ENCODE measurements around the gene LPCAT3.

The LPCAT3 gene

DNA sequence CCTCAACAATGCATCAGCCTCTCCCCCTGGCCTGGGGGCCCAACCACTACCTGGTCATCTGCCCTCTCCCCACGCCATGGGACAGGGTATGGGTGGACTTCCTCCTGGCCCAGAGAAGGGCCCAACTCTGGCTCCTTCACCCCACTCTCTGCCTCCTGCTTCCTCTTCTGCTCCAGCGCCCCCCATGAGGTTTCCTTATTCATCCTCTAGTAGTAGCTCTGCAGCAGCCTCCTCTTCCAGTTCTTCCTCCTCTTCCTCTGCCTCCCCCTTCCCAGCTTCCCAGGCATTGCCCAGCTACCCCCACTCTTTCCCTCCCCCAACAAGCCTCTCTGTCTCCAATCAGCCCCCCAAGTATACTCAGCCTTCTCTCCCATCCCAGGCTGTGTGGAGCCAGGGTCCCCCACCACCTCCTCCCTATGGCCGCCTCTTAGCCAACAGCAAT, 82.1 kb downstream of the LPCAT3 start:
- TF ChIP-seq CTCF (IDR thresholded peaks at IDR 0.05) = no peak
- H3K27me3 ChIP-seq = peaks cover 9% of the 10 kb centered on the region
- peaks cover 35 to 36% of the 10 kb centered on the region in 2 experiments for H3K4me1 ChIP-seq (ENCODE audit: control insufficient read depth in 1 of 2, insufficient read depth in 1 of 2, low read depth in 1 of 2, low read length in 1 of 2)
- H3K4me3 ChIP-seq (ENCODE audit: low read depth in 1 of 2, low read length in 1 of 2) = peak overlapping the region in 1 of 2 experiments; percentile 95
- H3K27ac ChIP-seq = peak overlapping the region; percentile 85
- H3K36me3 ChIP-seq = no peaks in the 10 kb centered on the region
- H3K9me3 ChIP-seq = no peaks in the 10 kb centered on the region

DNA sequence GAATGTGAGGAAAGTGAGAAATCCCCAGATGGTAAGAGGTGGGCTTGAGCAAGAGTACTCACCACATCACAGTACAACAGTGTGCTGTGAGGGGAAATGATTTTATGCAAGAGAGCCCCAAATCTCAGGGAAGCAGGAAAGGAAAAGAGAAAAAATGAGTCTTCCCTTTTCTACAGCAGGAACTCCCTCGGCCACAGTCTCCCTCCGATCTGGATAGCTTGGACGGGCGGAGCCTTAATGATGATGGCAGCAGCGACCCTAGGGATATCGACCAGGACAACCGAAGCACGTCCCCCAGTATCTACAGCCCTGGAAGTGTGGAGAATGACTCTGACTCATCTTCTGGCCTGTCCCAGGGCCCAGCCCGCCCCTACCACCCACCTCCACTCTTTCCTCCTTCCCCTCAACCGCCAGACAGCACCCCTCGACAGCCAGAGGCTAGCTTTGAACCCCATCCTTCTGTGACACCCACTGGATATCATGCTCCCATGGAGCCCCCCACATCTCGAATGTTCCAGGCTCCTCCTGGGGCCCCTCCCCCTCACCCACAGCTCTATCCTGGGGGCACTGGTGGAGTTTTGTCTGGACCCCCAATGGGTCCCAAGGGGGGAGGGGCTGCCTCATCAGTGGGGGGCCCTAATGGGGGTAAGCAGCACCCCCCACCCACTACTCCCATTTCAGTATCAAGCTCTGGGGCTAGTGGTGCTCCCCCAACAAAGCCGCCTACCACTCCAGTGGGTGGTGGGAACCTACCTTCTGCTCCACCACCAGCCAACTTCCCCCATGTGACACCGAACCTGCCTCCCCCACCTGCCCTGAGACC, 82.7 kb downstream of the LPCAT3 start:
- no peak for TF ChIP-seq CTCF (IDR thresholded peaks at IDR 0.05)
- Histone ChIP-seq H3K9me3 (no peaks in the 10 kb centered on the region), H3K27ac (no peak overlapping the region), H3K4me3 (ENCODE audit: low read depth in 1 of 2, low read length in 1 of 2) (peak overlapping the region in 1 of 2 experiments; percentile 95), H3K36me3 (no peaks in the 10 kb centered on the region), H3K4me1 (ENCODE audit: control insufficient read depth in 1 of 2, insufficient read depth in 1 of 2, low read depth in 1 of 2, low read length in 1 of 2) (peaks cover 35 to 36% of the 10 kb centered on the region in 2 experiments), H3K27me3 (peaks cover 14% of the 10 kb centered on the region)

DNA sequence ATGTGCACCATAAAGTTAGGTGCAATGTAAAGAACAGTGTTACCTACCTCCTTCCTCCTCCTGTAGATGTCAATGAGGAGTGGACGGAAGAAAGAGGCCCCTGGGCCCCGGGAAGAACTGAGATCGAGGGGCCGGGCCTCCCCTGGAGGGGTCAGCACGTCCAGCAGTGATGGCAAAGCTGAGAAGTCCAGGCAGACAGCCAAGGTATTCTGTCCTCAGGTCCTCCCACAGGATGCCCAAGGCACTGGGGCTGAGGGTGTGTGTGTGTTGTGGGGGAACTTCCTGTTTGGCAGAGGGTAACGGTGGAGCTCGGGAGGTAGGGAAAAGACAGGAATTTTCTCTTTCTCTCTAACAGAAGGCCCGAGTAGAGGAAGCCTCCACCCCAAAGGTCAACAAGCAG, 84.2 kb downstream of the LPCAT3 start:
- H3K36me3 ChIP-seq = no peaks in the 10 kb centered on the region
- TF ChIP-seq CTCF (IDR thresholded peaks at IDR 0.05) = no peak
- H3K27me3 ChIP-seq = peaks cover 29% of the 10 kb centered on the region
- peaks cover 35 to 36% of the 10 kb centered on the region in 2 experiments for H3K4me1 ChIP-seq (ENCODE audit: control insufficient read depth in 1 of 2, insufficient read depth in 1 of 2, low read depth in 1 of 2, low read length in 1 of 2)
- H3K4me3 ChIP-seq (ENCODE audit: low read depth in 1 of 2, low read length in 1 of 2) = no peak overlapping the region
- no peak overlapping the region for H3K27ac ChIP-seq
- H3K9me3 ChIP-seq = no peaks in the 10 kb centered on the region

DNA sequence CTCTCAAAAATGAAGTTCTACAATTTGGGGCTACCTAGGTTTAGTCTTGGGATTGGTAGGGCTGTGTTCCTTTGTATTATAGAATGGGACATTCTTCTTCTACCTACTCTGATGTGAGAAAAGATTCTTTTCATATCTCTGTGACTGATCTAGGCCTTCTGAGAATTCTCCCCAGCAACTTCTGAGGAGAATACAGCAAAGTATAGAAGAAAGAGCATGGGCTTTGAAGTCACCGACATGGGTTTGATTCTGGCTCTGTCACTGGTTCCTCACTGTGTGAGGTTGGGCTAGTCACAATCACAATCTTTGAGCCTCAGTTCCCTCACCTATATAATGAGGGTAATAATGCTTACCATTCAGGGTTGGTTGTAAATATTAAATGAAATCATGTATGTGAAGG, 85.5 kb downstream of the LPCAT3 start:
- peaks cover 41% of the 10 kb centered on the region for H3K27me3 ChIP-seq
- no peak for TF ChIP-seq CTCF (IDR thresholded peaks at IDR 0.05)
- no peaks in the 10 kb centered on the region for H3K36me3 ChIP-seq
- H3K4me1 ChIP-seq (ENCODE audit: control insufficient read depth in 1 of 2, insufficient read depth in 1 of 2, low read depth in 1 of 2, low read length in 1 of 2) = peaks cover 32 to 37% of the 10 kb centered on the region in 2 experiments
- H3K4me3 ChIP-seq (ENCODE audit: low read depth in 1 of 2, low read length in 1 of 2) = no peak overlapping the region
- no peaks in the 10 kb centered on the region for H3K9me3 ChIP-seq
- no peak overlapping the region for H3K27ac ChIP-seq

GRCh38 chr12:6929466-6930452, 88.5 kb downstream of the LPCAT3 start:
- H3K27ac ChIP-seq = no peak overlapping the region

More at GRCh38 chr12:6929466-6930452, 88.5 kb downstream of the LPCAT3 start:
- H3K9me3 ChIP-seq = no peaks in the 10 kb centered on the region
- no peak overlapping the region for H3K4me3 ChIP-seq (ENCODE audit: low read depth in 1 of 2, low read length in 1 of 2)
- no peak for TF ChIP-seq CTCF (IDR thresholded peaks at IDR 0.05)
- no peaks in the 10 kb centered on the region for H3K36me3 ChIP-seq
- H3K27me3 ChIP-seq = peaks cover 72% of the 10 kb centered on the region
- peaks cover 13 to 17% of the 10 kb centered on the region in 2 experiments for H3K4me1 ChIP-seq (ENCODE audit: control insufficient read depth in 1 of 2, insufficient read depth in 1 of 2, low read depth in 1 of 2, low read length in 1 of 2)
